A673 (cell line): ENCODE results near the gene TMEM130.

Experiments
- CTCF ChIP-seq: fragments of 300-800, 200-600 bp; sonication (generic); conservative IDR thresholded peaks from 2 replicates; pipeline ENCODE4 v1.5.1; 2017; ENCODE audit warnings: low read depth, mild to moderate bottlenecking, antibody characterized with exemption, low read length, moderate library complexity, mixed read lengths
- EZH2 ChIP-seq: fragments of 200-600 bp; sonication (generic); IDR thresholded peaks from 2 replicates; pipeline ENCODE4 v1.6.1; 2017; ENCODE audit warnings: borderline replicate concordance, low read depth, mild to moderate bottlenecking, mixed read lengths, antibody characterized with exemption, low read length; ENCODE audit not compliant: poor library complexity, severe bottlenecking

- no peak for TF ChIP-seq CTCF
- TF ChIP-seq EZH2 = no peak
Measured at GRCh38 chr7:98805956-98806838, 63.6 kb downstream of the TMEM130 start.
